Measurements from ENCODE around the gene BRINP1.

DNA sequence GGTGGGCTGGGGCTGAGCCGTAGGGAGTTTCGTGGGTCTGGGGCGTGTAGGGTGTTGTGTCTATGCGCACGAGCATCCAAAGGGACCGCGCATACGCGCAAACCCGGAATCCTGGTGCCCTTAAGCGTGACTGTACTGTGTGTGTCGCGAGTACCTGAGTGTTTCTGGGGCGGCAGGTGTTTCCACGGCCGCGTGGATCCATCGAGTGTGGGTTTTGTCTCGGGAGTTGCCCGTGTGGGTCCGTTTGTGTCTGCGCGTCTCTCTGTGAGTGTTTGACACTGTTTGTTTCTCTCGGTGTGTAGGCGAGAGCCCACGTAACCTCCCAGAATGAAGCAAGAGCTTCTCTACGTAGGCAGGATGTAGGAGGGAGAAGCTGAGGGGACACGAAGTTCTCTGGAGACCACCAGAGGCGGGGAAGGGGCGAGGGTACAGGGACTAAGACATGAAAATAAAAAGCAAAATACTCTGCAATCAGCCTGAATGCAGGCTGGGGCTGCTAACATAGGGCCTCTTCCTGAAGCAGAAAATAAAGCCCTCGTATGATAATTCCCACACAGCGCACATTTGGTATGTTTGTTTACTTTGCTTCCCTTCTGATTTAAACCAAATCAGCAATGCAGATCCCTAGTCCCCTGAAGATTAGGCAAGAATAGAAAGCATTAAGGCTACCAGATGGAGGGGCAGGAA, 588 bp upstream of the BRINP1 start:
- TF ChIP-seq GATA3 (IDR thresholded peaks at IDR 0.05; ENCODE audit: low read depth, low read length) (no peak), GATA2 (IDR thresholded peaks at IDR 0.05; ENCODE audit: low read depth, low read length) (no peak)
